NCI-H774 (cell line): ENCODE data around the gene LRRC55.
A peak's percentile ranks its signal among the peaks of the same experiment; 100 is the strongest.

ENCODE experiments used
- DNase-seq: peaks from one replicate; lab custom pipeline; 2025; lab: John Stamatoyannopoulos, UW

Gene LRRC55, protein sequence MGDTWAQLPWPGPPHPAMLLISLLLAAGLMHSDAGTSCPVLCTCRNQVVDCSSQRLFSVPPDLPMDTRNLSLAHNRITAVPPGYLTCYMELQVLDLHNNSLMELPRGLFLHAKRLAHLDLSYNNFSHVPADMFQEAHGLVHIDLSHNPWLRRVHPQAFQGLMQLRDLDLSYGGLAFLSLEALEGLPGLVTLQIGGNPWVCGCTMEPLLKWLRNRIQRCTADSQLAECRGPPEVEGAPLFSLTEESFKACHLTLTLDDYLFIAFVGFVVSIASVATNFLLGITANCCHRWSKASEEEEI

GRCh38 chr11:57181678-57182305 is at the start of gene LRRC55:
Gene LRRC55 (plus strand): TSS chr11:57181953. CDS start chr11:57182023, 70 bp downstream.
- DNase-seq = no peak

- peak; percentile 7 for DNase-seq
These were observed 48.3 kb upstream of the LRRC55 start for GRCh38 chr11:57133366-57134038.

- DNase-seq = no peak
These were observed 47.5 kb upstream of the LRRC55 start for GRCh38 chr11:57134284-57134683.

- DNase-seq = no peak
These were observed 46.6 kb upstream of the LRRC55 start for GRCh38 chr11:57135020-57135751.

GRCh38 chr11:57140568-57140967 is 41.2 kb upstream of the LRRC55 start:
- DNase-seq = no peak

DNA sequence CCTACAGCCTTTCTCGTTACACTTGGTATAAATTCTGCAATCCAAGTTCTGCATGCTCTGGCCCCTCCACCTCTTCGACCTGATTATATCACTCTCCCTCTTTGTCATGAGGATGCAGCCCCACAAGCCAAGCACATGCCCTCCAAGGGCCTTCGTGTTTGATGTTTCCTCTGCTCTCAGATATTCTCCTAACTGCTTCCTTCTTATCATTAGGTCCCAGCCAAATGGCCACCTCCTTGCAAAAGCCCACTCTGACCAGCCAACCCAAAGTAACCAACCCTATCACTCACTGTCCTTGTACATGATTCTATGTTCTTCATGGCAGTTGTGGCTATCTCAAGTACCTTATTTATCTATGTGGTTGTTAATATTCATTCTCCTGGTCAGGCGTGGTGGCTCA is 38.3 kb upstream of the LRRC55 start:
- DNase-seq = no peak

DNA sequence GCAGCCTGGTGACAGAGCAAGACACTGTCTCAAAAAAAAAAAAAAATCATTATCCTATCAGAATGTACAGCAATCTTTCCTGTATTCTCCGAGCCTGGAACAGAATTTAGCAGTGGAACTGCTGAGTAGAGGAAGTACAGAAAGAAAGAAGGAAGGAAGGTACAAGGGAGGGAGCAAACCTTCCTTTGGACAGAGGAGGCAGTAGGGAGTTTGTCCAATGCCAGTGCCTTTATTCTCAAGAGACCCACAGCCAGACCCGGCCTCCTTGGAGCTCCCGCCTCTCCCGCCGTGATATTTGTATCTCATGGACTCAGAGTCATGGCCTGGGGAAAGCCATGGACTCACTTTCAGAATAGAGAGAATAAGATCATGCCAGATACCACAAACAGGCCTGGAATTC is 37.7 kb upstream of the LRRC55 start:
- no peak for DNase-seq

GRCh38 chr11:57144531-57145320 is 37.0 kb upstream of the LRRC55 start:
- no peak for DNase-seq

DNA sequence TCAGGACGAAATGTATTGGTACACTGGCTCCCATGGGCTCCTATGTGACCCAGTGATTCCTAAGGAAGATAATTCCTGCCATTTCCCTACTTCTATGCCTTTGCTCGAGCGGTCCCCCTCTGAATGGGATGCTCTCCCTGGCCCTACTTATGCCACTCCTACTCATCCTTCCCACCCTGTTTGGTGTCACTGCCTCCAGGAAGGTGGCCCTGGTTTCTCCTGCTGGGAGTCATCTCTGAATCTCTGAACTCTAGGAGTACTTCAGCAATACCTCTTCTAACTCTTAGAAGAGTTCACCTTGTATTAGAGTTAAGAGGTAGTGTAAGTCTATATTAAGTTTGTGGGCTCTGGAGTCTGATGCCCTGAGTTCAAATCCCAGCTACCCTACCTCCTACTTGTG is 35.5 kb upstream of the LRRC55 start:
- no peak for DNase-seq

- no peak for DNase-seq
These were observed 33.1 kb upstream of the LRRC55 start for GRCh38 chr11:57148621-57149020.

DNA sequence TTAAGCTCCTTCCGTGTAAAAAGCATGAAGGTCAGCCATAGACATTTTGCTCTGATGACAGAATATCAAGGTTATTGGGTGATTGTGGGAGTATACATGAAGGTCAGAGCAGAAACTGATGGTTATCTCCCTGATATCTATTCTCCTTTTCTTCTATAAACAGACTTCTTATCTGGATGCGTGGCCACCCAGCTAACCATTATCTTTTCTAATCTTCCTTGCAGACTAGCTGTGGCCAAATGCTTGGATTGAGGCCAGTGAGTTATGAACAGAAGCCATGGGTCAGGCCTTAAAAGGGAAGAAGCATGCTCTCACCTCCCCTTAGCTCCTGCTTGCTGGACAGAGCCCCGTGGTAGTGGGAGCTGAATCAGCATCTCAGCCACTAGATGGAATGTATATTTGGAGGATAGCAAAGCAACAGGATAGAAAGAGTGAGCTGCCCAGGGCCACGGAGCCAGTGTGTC is 31.3 kb upstream of the LRRC55 start:
- no peak for DNase-seq

GRCh38 chr11:57152134-57152533 is 29.6 kb upstream of the LRRC55 start:
- no peak for DNase-seq

DNA sequence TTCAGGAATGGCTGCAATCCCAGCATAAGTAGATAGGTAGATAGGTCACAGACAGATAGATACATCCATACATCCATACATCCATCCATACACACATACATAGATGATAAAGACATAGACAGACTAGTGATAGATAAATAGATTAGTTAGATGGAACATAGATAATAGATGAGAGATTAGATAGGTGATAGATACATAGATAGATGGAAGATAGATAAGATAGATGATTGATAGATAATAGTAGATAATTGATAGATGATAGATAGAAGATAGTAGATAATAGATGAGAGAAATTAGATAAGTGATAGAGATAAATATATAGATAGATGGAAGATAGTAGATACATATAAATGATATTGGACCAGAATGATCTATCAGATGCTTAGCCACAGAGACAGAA is 28.3 kb upstream of the LRRC55 start:
- DNase-seq = no peak

DNA sequence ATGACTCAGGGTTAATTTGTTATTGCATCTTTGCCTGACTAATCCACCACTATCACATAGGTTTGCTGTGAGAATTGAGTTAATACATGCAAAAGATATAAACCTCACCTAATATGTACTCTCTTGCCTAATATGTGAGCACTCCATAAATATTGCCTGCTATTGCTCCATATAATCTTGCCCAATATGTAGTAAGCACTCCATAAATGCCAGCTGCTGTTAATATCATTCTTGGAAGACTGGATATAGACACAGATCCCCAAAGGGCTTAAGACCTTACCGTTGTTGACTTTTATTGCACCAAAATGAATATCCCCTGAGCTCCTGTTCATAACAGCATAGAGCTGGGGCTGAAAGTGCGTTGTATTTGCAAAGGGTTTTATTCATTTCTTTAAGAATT is 27.0 kb upstream of the LRRC55 start:
- DNase-seq = no peak

DNA sequence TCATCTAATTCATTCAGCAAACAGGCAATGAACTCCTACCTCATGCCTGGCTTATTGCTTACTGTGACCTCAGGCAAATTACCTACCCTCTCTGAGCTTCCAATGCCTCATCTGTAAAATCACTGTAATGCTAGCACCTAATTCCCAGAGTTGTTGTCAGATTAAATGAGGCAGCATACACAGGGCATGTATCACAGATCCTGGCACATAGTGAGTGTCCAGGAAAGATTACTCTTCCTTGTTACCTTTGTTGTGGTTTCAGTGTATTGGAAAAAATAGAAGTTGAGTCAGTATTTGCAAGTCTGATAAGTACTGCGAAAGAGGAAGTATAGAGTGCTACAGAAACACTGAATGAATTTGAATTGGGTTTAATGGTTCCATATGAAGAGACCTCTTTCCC is 26.4 kb upstream of the LRRC55 start:
- DNase-seq = no peak

GRCh38 chr11:57155838-57156607 is 25.7 kb upstream of the LRRC55 start:
- DNase-seq = no peak

DNA sequence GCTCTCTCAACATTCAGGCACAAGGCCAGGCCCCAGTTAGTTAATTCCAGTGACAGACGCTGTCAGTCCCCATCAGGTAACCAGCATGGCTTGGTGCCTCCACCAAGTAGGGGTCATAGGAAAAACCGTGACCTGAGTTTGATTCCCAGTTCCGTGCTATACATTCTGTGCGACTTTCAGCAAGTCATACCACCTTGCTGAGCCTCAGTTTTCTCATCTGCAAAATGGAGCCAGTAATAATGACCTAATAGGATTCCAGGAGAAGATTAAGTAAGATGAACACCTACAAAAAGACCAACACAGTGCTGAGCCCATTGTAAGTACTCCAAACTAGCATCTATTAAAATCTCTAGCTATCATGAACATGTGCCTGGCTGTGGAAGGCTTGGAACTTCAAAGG is 24.8 kb upstream of the LRRC55 start:
- no peak for DNase-seq

- DNase-seq = no peak
These were observed 24.1 kb upstream of the LRRC55 start for GRCh38 chr11:57157624-57158023.

DNA sequence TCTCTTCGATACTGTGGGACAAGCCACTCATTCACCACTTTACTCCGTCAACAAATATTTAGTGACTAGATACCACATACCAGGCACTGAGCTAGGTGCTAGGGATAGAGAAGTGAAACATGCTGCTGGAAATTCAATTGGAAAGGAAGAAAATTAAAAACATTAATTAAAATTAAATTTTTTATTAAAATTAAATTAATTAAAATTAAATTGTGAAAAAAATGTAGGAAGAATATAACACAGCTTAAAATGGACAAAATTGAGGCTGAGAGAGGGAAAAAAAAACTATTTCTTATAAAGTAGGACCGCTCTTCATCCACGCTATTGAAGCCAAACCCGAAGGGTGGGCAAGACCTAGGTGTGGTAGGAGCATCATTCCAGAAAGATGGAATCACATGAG is 23.6 kb upstream of the LRRC55 start:
- no peak for DNase-seq

DNA sequence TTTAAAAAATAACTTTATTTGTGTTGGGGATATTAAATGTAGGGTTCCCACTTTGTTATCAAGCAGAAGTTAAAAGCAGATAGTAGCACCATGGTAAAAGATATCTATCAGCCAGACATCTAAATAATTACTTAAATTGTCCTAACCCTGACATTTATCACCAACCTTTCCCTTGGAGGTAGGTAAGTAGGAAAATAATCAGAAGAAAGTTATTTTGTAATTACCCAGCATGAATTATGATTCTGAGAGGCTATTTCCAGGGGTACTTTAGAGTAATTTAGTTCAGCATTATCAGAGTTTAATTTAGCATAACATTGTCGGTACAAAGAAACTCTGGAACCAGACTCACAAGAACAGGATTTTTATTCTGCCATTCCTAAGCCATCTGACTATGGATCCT is 23.2 kb upstream of the LRRC55 start:
- DNase-seq = no peak

GRCh38 chr11:57160665-57161064 is 21.1 kb upstream of the LRRC55 start:
- no peak for DNase-seq
